Stimulated activated naive CD8-positive, alpha-beta T cell treated with anti-CD3 and anti-CD28 coated beads, Interleukin-15, Interleukin-2, amounts not matched to agents 100 ng/mL and 50 ng/mL, for 24 hours (primary cell): ENCODE measurements around the gene ATG2A.

Source experiments
- H3K27ac Mint-ChIP-seq: one replicate; pipeline ENCODE4 v1.8.0; 2021; ENCODE audit warnings: mild to moderate bottlenecking, mixed read lengths
- H3K27me3 Mint-ChIP-seq: one replicate; pipeline ENCODE4 v1.8.0; 2021; ENCODE audit warnings: mixed read lengths
- H3K36me3 Mint-ChIP-seq: one replicate; pipeline ENCODE4 v1.8.0; 2021; ENCODE audit warnings: low read depth, mixed read lengths
- H3K4me1 Mint-ChIP-seq: one replicate; pipeline ENCODE4 v1.8.0; 2021; ENCODE audit warnings: low read depth, mixed read lengths
- H3K4me3 Mint-ChIP-seq: one replicate; pipeline ENCODE4 v1.8.0; 2021; ENCODE audit warnings: mild to moderate bottlenecking, mixed read lengths
- H3K9me3 Mint-ChIP-seq: one replicate; pipeline ENCODE4 v1.8.0; 2021; ENCODE audit warnings: mixed read lengths

ATG2A gene

DNA sequence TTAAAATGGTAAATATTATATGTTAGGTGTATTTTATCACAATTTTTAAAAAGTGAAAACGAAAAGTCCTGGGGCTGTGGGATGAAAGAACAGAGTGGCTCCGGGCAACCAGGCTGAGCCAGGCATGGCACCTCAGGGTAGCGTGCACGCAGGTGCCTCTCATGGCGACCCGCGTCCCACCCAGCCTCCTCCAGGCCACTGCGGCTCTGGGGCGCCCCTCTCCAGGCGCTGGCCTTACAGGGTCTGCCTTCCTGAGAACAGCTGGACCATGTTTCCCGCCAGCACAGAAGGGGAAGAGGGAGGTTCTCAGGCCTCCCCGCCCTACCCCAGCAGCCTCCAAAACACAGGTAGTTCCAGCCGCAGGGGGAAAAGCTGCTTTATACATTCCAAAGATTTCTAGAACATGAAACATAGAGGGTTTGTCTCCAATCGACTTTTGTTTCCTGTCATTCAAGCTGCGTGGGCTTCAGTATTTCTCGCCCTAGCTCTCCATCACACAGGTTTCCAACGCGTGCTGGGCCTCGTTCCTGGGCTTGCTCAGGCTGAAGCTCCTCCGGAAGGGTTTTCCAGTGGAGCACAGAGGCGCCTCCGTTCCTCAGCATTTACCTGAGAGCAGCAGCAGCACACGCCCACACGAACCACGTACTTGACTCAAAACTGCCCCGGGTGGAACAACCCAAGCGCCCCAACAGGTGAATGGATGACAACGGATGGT lies 49.1 kb downstream of the ATG2A start:
- Mint-ChIP-seq H3K36me3 (peaks cover 45% of the 10 kb centered on the region), H3K27me3 (no peaks in the 10 kb centered on the region), H3K4me1 (peaks cover 95% of the 10 kb centered on the region), H3K27ac (peak overlapping the region; percentile 85), H3K4me3 (peak overlapping the region; percentile 56), H3K9me3 (peaks cover 5% of the 10 kb centered on the region)

DNA sequence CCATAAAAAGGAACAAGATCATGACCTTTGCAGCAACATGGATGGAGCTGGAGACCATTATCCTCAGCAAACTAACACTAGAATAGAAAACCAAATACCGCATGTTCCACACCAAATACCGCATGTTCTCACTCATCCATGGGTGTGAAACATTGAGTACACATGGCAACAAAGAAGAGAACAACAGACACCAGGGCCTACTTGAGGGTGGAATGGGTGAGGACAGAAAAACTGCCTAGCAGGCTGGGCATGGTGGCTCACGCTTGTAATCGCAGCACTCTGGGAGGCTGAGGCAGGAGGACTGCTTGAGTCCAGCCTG lies 50.9 kb downstream of the ATG2A start:
- Mint-ChIP-seq H3K27me3 (no peaks in the 10 kb centered on the region), H3K4me1 (peaks cover 95% of the 10 kb centered on the region), H3K36me3 (peaks cover 31% of the 10 kb centered on the region), H3K4me3 (peak overlapping the region; percentile 67), H3K27ac (peak overlapping the region; percentile 92), H3K9me3 (peaks cover 5% of the 10 kb centered on the region)

DNA sequence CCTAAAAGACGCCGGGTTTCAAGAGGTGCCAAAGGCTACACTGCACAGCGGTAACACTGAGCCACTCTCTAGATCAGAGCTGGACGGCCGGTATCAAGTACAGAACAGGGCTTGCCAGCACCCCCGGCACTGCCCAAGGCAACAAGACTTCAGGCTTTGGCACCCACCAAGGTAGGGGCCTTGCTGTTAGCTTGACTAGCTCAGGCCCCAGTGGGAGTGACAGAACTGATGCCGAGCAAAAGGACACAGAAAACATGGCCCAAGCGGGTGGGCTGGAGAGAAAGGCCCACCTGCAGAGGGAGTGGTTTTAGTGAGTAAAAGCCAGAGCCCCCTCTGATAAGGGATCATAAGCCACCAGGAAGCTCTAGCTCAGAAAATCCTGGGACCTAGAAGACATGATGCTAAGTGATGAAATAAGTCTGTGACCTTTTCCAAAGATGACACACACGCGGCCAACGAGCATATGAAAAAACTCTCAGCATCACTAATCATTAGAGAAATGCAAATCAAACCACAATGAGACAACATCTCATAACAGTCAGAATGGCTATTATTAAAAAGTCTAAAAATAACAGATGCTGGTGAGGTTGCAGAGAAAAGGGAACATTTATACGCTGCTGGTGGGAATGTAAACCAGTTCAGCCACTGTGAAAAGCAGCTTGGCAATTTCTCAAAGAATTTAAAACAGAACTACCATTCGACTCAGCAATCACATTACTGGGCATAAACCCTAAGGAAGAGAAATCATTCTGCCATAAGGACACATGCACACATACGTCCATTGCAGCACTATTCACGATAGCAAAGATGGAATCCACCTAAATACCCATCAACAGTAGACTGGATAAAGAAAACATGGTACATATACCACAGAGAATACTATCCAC lies 51.5 kb downstream of the ATG2A start:
- peaks cover 5% of the 10 kb centered on the region for H3K9me3 Mint-ChIP-seq
- peaks cover 95% of the 10 kb centered on the region for H3K4me1 Mint-ChIP-seq
- H3K27ac Mint-ChIP-seq = peak overlapping the region; percentile 92
- H3K4me3 Mint-ChIP-seq = peak overlapping the region; percentile 67
- H3K27me3 Mint-ChIP-seq = no peaks in the 10 kb centered on the region
- peaks cover 30% of the 10 kb centered on the region for H3K36me3 Mint-ChIP-seq

DNA sequence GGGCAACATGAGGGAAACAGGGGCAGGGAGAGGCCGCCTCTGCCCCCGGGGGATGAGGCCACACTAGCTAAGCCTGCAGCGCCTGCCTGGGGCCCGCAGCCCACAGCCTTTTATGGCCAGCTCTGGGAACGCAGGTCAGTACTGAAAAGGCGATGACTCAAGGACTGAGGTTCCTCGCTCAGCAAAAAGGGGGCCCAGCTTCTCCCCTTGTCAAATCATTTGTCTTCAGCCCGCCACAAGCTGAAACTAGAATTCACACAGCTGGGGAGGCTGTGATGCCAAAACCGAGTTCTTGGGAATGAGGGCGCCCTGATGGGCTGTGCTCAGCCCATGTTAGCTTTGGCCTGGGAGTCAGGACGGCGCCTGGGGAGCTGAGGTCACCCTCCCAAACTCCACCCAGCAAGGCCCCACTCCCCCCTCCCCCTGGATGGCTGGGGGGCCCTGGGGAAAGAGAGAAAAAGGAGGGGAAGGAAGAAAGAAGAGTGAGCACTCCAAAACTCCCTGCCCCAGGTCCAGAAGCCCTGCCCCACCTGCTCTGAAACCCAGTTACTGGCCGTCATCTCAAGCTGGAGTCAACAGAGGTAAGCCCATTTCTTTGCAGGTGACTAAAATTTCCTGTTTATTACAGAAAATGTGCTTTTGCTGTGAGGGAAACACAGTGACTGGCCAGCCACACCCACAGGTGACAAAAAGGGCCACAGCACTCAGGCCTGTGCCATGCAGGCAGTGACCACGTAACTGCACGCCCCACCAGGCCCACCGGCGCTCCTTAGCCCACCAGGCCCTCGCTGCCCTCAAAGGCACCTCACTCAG lies 52.3 kb downstream of the ATG2A start:
- Mint-ChIP-seq H3K36me3 (peaks cover 29% of the 10 kb centered on the region), H3K27ac (peak overlapping the region; percentile 92), H3K4me1 (peaks cover 95% of the 10 kb centered on the region), H3K27me3 (no peaks in the 10 kb centered on the region), H3K9me3 (peaks cover 5% of the 10 kb centered on the region), H3K4me3 (peak overlapping the region; percentile 67)

DNA sequence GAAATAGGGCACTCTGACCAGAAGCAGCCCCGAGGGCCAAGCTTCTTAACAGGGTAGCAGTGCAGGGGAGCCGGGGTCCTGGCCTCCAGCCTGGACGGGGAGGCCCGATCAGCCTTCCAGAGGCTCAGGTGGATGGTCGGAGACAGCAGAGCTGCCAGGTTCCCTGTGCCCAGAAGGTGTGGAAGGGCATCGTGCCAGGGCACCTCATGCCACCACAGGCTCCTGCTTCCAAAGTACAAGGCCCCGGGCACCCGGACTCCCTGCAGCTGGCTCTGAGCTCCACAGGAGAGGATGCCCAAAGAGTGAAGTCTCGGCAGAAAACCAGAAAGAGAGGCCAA lies 52.9 kb downstream of the ATG2A start:
- peak overlapping the region; percentile 92 for H3K27ac Mint-ChIP-seq
- H3K4me3 Mint-ChIP-seq = peak overlapping the region; percentile 67
- peaks cover 29% of the 10 kb centered on the region for H3K36me3 Mint-ChIP-seq
- H3K9me3 Mint-ChIP-seq = peaks cover 5% of the 10 kb centered on the region
- H3K4me1 Mint-ChIP-seq = peaks cover 95% of the 10 kb centered on the region
- no peaks in the 10 kb centered on the region for H3K27me3 Mint-ChIP-seq

GRCh38 chr11:64863391-64864060 lies 53.5 kb downstream of the ATG2A start:
- H3K27me3 Mint-ChIP-seq = no peaks in the 10 kb centered on the region
- peak overlapping the region; percentile 67 for H3K4me3 Mint-ChIP-seq

DNA sequence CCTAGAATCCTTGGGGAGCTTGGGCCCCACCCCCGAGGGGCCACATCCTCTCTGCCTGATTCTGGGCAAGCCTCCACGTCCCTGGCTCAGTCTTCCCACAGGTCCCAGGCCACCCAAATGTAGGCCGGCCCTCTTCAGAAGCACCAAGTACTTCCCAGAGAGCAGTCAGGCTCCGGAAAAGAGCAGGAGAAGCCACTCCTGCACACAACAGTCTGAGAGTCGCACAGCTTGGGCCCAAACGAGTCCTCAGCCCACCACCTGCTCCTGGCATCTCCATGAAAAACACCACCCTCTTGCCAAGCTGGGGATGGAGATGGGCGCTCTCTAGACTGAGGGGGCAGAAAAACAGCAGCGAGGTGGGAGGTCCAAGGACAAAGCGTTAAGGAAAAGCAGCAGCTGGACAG lies 54.0 kb downstream of the ATG2A start:
- H3K4me3 Mint-ChIP-seq = peak overlapping the region; percentile 47
- peaks cover 95% of the 10 kb centered on the region for H3K4me1 Mint-ChIP-seq
- H3K9me3 Mint-ChIP-seq = peaks cover 5% of the 10 kb centered on the region
- peaks cover 24% of the 10 kb centered on the region for H3K36me3 Mint-ChIP-seq
- H3K27ac Mint-ChIP-seq = peak overlapping the region; percentile 92
- H3K27me3 Mint-ChIP-seq = no peaks in the 10 kb centered on the region

More at GRCh38 chr11:64863391-64864060, 53.5 kb downstream of the ATG2A start:
- Mint-ChIP-seq H3K27ac (peak overlapping the region; percentile 92), H3K36me3 (peaks cover 26% of the 10 kb centered on the region), H3K4me1 (peaks cover 95% of the 10 kb centered on the region), H3K9me3 (peaks cover 5% of the 10 kb centered on the region)

- Mint-ChIP-seq H3K9me3 (peaks cover 5% of the 10 kb centered on the region), H3K27ac (peak overlapping the region; percentile 92), H3K27me3 (no peaks in the 10 kb centered on the region), H3K4me1 (peaks cover 94% of the 10 kb centered on the region), H3K4me3 (peak overlapping the region; percentile 41), H3K36me3 (peaks cover 22% of the 10 kb centered on the region)
Measured at GRCh38 chr11:64861227-64861975, 55.6 kb downstream of the ATG2A start.

- peak overlapping the region; percentile 98 for H3K27ac Mint-ChIP-seq
- peaks cover 94% of the 10 kb centered on the region for H3K4me1 Mint-ChIP-seq
- H3K36me3 Mint-ChIP-seq = peaks cover 25% of the 10 kb centered on the region
- no peaks in the 10 kb centered on the region for H3K9me3 Mint-ChIP-seq
- no peaks in the 10 kb centered on the region for H3K27me3 Mint-ChIP-seq
- peak overlapping the region; percentile 77 for H3K4me3 Mint-ChIP-seq
Measured at GRCh38 chr11:64859542-64860414, 57.2 kb downstream of the ATG2A start.

GRCh38 chr11:64858467-64859263 lies 58.3 kb downstream of the ATG2A start:
- H3K27me3 Mint-ChIP-seq = no peaks in the 10 kb centered on the region
- H3K9me3 Mint-ChIP-seq = no peaks in the 10 kb centered on the region
- H3K27ac Mint-ChIP-seq = peak overlapping the region; percentile 98
- H3K36me3 Mint-ChIP-seq = peaks cover 32% of the 10 kb centered on the region
- H3K4me3 Mint-ChIP-seq = peak overlapping the region; percentile 77
- peaks cover 94% of the 10 kb centered on the region for H3K4me1 Mint-ChIP-seq

- H3K36me3 Mint-ChIP-seq = peaks cover 37% of the 10 kb centered on the region
- peaks cover 94% of the 10 kb centered on the region for H3K4me1 Mint-ChIP-seq
- no peaks in the 10 kb centered on the region for H3K9me3 Mint-ChIP-seq
- H3K4me3 Mint-ChIP-seq = peak overlapping the region; percentile 23
- H3K27me3 Mint-ChIP-seq = no peaks in the 10 kb centered on the region
- H3K27ac Mint-ChIP-seq = peak overlapping the region; percentile 85
Measured at GRCh38 chr11:64857485-64857884, 59.5 kb downstream of the ATG2A start.

GRCh38 chr11:64856382-64857227 lies 60.4 kb downstream of the ATG2A start:
- Mint-ChIP-seq H3K9me3 (no peaks in the 10 kb centered on the region), H3K4me3 (peak overlapping the region; percentile 64), H3K27me3 (no peaks in the 10 kb centered on the region), H3K4me1 (peaks cover 96% of the 10 kb centered on the region), H3K27ac (peak overlapping the region; percentile 89), H3K36me3 (peaks cover 37% of the 10 kb centered on the region)
